ENCODE results near the gene REG3G. TPM values are rescaled to one million over a fixed set of nuclear protein-coding genes. Genes with fewer than 3 reads are reported as not detected.

REG3G gene
- total and polyA plus RNA-seq, 10 of the 15 experiments (the other 5 are each of a cell fraction or from before 2014, with no cell fraction given) = 0.33 TPM; not detected in 9

DNA sequence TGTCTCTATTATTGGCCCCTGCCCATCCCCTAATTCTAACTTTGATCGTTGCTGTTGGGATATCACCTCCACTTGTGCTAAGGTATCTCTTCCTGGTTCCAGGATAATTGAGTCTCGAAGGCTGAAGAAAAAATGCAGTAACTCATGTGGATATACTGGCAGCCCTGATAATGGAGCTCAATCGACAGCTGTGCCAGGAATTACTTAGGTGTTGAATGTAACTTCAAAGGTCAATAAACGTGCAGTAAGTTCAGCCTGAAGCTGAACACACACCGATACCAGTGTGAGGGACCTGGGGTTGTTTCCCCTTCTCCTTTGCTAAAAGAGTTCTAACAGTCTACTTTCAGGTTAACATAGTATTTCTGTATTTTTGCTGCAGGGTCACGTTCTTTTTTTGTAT, 11.9 kb upstream of the REG3G start (continued):
- TF ChIP-seq, protein P1, sequence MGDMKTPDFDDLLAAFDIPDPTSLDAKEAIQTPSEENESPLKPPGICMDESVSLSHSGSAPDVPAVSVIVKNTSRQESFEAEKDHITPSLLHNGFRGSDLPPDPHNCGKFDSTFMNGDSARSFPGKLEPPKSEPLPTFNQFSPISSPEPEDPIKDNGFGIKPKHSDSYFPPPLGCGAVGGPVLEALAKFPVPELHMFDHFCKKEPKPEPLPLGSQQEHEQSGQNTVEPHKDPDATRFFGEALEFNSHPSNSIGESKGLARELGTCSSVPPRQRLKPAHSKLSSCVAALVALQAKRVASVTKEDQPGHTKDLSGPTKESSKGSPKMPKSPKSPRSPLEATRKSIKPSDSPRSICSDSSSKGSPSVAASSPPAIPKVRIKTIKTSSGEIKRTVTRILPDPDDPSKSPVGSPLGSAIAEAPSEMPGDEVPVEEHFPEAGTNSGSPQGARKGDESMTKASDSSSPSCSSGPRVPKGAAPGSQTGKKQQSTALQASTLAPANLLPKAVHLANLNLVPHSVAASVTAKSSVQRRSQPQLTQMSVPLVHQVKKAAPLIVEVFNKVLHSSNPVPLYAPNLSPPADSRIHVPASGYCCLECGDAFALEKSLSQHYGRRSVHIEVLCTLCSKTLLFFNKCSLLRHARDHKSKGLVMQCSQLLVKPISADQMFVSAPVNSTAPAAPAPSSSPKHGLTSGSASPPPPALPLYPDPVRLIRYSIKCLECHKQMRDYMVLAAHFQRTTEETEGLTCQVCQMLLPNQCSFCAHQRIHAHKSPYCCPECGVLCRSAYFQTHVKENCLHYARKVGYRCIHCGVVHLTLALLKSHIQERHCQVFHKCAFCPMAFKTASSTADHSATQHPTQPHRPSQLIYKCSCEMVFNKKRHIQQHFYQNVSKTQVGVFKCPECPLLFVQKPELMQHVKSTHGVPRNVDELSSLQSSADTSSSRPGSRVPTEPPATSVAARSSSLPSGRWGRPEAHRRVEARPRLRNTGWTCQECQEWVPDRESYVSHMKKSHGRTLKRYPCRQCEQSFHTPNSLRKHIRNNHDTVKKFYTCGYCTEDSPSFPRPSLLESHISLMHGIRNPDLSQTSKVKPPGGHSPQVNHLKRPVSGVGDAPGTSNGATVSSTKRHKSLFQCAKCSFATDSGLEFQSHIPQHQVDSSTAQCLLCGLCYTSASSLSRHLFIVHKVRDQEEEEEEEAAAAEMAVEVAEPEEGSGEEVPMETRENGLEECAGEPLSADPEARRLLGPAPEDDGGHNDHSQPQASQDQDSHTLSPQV (IDR thresholded peaks at IDR 0.05) = no peak
- TF ChIP-seq MEF2A (IDR thresholded peaks at IDR 0.05; ENCODE audit: insufficient read depth, low read depth, low read length) = no peak

DNA sequence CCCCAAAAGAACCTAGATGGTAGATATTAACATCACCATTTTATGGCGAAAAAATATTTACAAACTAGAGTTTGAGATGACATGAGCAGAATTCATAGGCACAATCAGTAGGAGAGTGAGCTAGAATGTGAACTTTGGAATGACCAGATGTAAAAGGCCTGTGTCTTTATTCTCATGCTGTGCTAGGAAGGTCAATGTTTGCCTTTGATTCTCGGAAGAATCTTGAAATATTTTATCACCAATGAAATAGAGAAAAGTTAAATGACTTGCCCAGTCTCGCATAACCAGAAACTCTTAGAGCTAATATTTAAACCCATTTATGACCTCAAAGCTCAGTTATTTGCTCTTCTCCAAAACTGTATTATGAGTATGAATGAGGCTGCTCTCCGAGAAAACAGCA, 9.2 kb upstream of the REG3G start:
- Histone ChIP-seq H3K9me3 (replicated peaks; ENCODE audit: control insufficient read depth, insufficient read depth, low read length) (no peaks in the 10 kb centered on the region), H3K9ac (ENCODE audit: control insufficient read depth, insufficient read depth, low read length) (no peak overlapping the region), H3K27ac (ENCODE audit: control insufficient read depth, insufficient read depth) (no peak overlapping the region), H3K4me2 (ENCODE audit: control insufficient read depth, insufficient read depth) (no peak overlapping the region), H3K4me3 (no peak overlapping the region), H2AFZ (ENCODE audit: control insufficient read depth, low read depth, low read length) (no peak overlapping the region), H3K36me3 (ENCODE audit: control insufficient read depth in 2 of 2, insufficient read depth in 2 of 2, low read length in 1 of 2) (no peaks in the 10 kb centered on the region), H3K4me1 (ENCODE audit: control insufficient read depth, insufficient read depth, low read length) (no peaks in the 10 kb centered on the region), H4K20me1 (ENCODE audit: control insufficient read depth, insufficient read depth) (no peaks in the 10 kb centered on the region), H3K79me2 (ENCODE audit: control insufficient read depth, insufficient read depth, low read length) (no peaks in the 10 kb centered on the region), H3K27me3 (replicated peaks in 1 of 2; ENCODE audit: control insufficient read depth in 2 of 2, insufficient read depth in 2 of 2, low read length in 1 of 2) (no peaks in the 10 kb centered on the region; a peak in 1 of 4 replicates)
- ChIA-PET POLR2A (no interaction called here), RAD21 (ENCODE audit: unreplicated experiment) (no interaction called here), SMC1A (ENCODE audit: uncharacterized antibody, unreplicated experiment) (interaction anchor here (0.8 kb wide), 1 partner anchor 59 kb away, joined by 3 read pairs; no protein-coding TSS in a partner anchor), CTCF (no interaction called here)
- TF ChIP-seq STAT3 (IDR thresholded peaks at IDR 0.05; ENCODE audit: low read depth, low read length) = no peak
- no TSS peak for BruUV-seq (replicated peaks)
- intact Hi-C loops (cut with micrococcal nuclease; ENCODE audit: unreplicated experiment) (no loop called here), in situ Hi-C loops (cut with MboI) (no loop called here)
- 52% methylated on average over 4 of the region's 4 CpGs for WGBS (ENCODE audit: insufficient coverage, insufficient replicate concordance, low lambda C conversion rate, missing lambda C conversion rate)
- no peak for FAIRE-seq
- no peak for DNase-seq (ENCODE audit: low read depth, low spot score)
- no peak for ATAC-seq
